HG02678 (cell line): Measurements from ENCODE around the gene APEX2.
"Not testable (repeated sequence)": the region's sequence is repeated elsewhere in the genome, so short reads cannot be mapped to it uniquely, and the experiment has no call there.

ENCODE experiments used
- ATAC-seq: cut with Tn5 transposase; IDR thresholded peaks from one replicate; pipeline ENCODE4 v1.9.1; 2021; ENCODE audit warnings: mild to moderate bottlenecking, moderate library complexity; ENCODE audit not compliant: unreplicated experiment

The APEX2 gene

GRCh38 chrX:54999717-55000598 lies at the start of gene APEX2:
Gene APEX2, plus strand, starts transcription at chrX:55000363. Its CDS starts 60 bp downstream, at chrX:55000423.
- peak; percentile 95 for ATAC-seq

- no peak for ATAC-seq
Observed at GRCh38 chrX:54950730-54951375, 49.3 kb upstream of the APEX2 start.

DNA sequence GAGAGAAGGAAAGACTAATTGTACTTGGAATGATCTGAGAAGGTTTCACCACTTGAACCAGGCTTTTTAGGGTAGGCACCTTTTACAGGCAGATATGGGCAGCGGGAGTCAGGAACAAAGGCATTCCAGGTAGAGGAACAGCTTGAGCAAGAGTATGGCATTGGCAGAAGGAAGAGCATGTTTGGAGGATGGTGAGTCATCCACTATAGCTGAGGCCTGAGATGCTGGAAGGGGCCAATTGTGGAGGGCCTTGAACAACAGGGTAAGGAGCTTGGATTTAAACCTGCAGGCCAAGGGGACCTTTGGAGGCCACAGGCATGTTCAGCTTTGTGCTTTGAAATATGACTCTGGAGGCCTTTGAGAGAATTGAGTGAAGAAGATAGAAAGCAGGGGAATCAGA lies 38.4 kb upstream of the APEX2 start:
- ATAC-seq = no peak

GRCh38 chrX:54964766-54965497 lies 35.2 kb upstream of the APEX2 start:
- no peak for ATAC-seq

- no peak for ATAC-seq
Observed at GRCh38 chrX:54977387-54977786, 22.8 kb upstream of the APEX2 start.

DNA sequence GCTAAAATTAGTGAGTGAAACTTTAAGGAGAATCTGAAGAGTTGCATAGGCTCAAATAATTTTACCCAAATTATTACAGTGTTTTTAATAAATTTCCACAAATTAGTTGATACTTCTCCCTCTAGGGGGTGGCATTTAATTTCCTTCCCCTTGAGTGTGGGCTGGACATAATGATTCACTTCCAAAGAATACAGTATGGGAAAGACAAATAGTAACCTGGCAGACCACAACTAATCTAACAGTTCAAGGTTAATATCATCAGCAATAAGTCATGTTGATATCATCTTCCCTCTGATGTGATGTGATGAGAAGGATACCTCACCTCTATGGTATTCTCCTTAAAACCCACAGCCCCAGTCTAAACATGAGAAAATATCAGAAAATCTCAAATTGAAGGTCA lies 21.7 kb upstream of the APEX2 start:
- no peak for ATAC-seq

GRCh38 chrX:54979432-54979831 lies 20.7 kb upstream of the APEX2 start:
- no peak for ATAC-seq

DNA sequence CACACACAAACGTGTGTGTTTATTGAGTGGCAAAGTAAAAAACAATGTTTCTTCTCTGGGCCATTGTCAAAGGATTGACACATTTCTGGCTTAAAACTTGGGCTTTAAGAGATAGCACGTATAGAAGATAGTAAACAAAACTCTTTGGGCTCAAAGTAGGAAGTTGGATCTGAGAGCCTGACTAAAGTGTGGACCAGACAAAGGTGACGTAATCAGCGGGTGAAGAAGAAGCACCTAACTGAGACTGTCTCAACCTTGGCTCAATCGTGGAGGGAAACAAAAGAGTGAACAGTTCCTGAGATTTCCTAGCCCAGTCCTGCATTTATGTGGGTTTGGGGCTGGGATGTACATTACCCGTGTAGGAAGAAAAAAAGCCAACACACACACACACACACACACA lies 19.8 kb upstream of the APEX2 start:
- no peak for ATAC-seq

- ATAC-seq = not testable (repeated sequence)
Observed at GRCh38 chrX:54983306-54983705, 16.9 kb upstream of the APEX2 start.

- ATAC-seq = no peak
Observed at GRCh38 chrX:54991706-54992105, 8.5 kb upstream of the APEX2 start.

GRCh38 chrX:54992911-54993622 lies 7.1 kb upstream of the APEX2 start:
- ATAC-seq = no peak

- ATAC-seq = no peak
Observed at GRCh38 chrX:54994099-54994498, 6.1 kb upstream of the APEX2 start, which contains the start of gene PFKFB1. Gene PFKFB1, minus strand, starts transcription at chrX:54994188. Its CDS starts 181 bp downstream, at chrX:54994007.

- ATAC-seq = no peak
Observed at GRCh38 chrX:54994668-54995351, 5.4 kb upstream of the APEX2 start.

- ATAC-seq = no peak
Observed at GRCh38 chrX:54995621-54996020, 4.5 kb upstream of the APEX2 start.

- ATAC-seq = no peak
Observed at GRCh38 chrX:55004231-55004630, 4.1 kb downstream of the APEX2 start.

DNA sequence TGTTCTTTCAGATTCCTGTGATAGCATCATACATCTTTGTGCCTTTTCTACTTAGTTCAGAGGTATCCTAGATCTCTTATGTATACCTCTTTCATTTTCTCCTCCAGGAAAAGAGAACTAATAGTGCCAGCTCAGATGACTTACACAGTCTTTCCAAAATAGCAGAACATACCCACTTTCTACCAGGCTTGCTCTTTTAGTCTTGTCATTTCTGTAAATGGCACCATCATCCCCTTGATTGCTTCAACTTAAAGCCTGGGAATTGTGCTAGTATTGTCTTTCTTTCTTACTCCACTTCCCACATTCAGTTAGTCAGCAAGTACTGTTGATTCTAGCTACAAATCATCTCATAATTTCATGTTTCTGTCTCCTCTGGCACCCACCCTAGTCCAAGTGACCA lies 5.1 kb downstream of the APEX2 start:
- no peak for ATAC-seq

DNA sequence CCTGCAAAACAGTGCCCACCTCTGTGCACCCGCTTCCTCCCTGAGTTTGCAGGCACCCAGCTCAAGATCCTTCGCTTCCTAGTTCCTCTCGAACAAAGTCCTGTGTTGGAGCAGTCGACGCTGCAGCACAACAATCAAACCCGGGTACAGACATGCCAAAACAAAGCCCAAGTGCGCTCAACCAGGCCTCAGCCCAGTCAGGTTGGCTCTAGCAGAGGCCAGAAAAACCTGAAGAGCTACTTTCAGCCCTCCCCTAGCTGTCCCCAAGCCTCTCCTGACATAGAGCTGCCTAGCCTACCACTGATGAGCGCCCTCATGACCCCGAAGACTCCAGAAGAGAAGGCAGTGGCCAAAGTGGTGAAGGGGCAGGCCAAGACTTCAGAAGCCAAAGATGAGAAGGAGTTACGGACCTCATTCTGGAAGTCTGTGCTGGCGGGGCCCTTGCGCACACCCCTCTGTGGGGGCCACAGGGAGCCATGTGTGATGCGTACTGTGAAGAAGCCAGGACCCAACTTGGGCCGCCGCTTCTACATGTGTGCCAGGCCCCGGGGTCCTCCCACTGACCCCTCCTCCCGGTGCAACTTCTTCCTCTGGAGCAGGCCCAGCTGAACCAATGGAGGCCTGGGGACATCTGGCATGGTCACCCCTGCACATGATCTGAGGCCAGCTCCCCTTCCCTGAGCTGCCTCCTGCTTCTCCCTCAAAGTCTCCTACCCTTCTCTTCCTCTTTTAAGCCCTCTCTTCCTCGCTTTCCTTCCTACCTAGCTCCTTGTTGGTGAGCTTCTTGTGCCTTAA lies 6.9 kb downstream of the APEX2 start:
- no peak for ATAC-seq

GRCh38 chrX:55007656-55008055 lies 7.5 kb downstream of the APEX2 start:
- no peak for ATAC-seq

DNA sequence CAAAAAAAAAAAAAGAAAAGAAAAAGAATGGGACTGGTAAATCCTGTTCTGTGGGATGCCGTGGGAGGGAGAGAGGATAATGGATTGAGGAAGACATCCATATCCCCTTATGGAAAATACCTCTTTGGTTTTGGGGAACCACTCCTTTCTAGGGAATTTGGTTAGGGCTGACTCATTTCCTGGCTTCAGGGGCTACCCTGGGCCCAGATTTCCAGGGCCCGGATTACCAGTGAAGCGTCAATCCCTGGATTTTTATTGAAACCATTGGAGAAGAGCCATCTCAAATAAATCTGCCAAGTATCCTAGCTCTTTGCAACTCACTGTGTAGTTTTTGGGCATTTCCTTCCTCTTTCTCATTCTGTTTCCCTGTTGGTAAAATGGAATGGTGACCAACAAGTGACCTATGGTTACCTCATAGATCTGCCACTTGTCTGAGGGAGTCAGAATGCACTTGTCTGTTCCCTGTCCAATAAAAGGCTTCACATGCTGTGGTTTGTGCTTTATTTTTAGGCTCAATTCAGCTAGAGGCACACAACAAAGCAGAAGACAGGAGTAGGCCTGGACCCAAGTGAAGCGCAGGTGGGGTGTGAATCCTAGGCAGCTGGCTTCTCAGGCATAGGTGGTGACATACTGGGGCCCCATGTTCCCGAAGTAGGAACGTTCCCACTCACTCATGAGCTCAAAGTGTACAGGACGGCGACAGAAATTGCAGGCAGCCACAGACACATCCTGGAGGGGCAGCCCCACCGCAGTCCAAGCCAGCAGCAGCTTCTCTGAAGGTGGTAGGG lies 8.6 kb downstream of the APEX2 start:
- ATAC-seq = peak; percentile 42
